Cardiac septum (tissue), 1 donor: ENCODE measurements around the gene ACMSD. TPM values are rescaled to one million over a fixed set of nuclear protein-coding genes. Genes with fewer than 3 reads are reported as not detected.
"Not testable (repeated sequence)": the region's sequence is repeated elsewhere in the genome, so short reads cannot be mapped to it uniquely, and the experiment has no call there.

Experiments
- DNase-seq: peaks from one replicate; pipeline ENCODE4 v3.0.0-alpha.2; 2020; ENCODE audit warnings: low spot score
- intact Hi-C: fragments of 100-400 bp; cut with DNase I; formaldehyde crosslinking; loops from one replicate; pipeline ENCODE4 v1.14.0; 2022
- long read RNA-seq: library from polyadenylated mRNA; unstranded; transcript quantifications from one replicate; pipeline ENCODE4 v2.0.0, GENCODE V29; 2021
- total RNA-seq: library from RNA; stranded (reverse); fragmentation: NEBNext Ultra II Directional; extraction: Animal tissue kit (Norgen Biotek cat#: 25700); gene quantifications from one replicate; pipeline ENCODE4 v1.2.1, GENCODE V29; 2021
- donor health status: DM: no; HTN: no; CAD: no.

Gene ACMSD
- total RNA-seq = not detected
- long read RNA-seq, partial matches to known transcripts = 0 of 4 reads
- long read RNA-seq, other reads (novel, unspliced or antisense) = 4 of 4 reads

DNA sequence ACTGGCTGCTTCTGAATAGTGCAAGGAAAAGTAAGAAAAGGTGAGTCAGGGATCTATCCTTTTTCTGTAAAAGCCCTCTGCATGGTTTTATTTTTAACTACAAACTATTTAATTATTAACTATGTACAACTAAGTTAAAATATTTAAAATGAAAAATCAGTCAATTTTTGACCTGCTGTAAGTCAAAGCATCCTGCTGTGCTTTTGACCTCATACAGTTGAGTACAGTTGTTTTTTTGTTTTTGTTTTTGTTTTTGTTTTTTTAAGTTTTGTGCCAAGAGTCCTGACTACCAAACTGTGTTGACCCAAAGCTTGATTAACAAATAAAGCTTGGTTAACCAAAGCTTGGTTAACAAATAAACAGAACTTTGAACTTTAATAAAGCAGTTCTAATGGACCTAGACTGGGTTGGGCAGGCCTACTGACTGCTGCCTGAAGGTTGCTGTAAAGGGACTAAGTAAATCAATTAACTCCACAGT is at the start of gene ACMSD:
TSS of gene ACMSD (plus strand) at position 474 of the 478 bp plus-strand sequence. CDS start 67 bp downstream, outside the sequence.
- intact Hi-C loops = no loop called here
- DNase-seq = no peak

DNA sequence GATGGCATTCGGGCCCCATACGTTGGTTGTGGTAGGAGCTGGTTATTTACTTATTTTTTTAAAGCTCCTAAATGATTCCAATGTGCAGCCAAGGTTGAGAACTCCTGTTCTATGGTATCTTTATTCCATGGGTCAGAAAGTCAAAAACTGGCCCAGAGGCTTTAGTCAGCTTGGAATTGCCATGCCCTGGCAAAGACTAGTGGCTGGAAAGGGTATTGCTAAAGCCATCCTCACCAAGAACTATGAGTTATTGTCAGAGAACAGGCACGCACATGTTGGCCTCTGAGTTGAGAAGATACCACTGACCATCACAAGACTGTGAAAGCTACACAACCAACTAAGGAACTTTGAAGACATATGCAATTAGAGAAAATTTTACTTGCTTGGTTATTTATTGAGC is 47.9 kb upstream of the ACMSD start:
- intact Hi-C loops = no loop called here
- no peak for DNase-seq

DNA sequence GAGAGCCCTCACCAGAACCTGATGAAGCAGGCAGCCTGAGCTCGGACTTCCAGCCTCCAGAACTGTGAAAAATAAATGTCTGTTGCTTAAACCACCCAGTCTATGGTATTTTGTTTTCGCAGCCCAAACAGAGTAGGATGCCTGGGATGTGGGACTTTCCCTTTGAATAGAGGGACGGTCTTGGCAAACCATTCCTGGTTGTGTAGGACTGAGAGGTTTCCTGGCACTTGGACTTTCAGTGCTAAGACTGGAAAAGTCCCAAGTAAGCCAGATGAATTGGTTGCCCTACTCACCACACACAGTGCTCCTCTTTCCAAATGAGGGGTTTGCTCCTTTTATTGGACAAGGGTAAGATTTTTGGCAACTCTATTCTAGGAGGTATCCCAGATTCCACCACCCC is 46.8 kb upstream of the ACMSD start:
- no peak for DNase-seq
- intact Hi-C loops = no loop called here

DNA sequence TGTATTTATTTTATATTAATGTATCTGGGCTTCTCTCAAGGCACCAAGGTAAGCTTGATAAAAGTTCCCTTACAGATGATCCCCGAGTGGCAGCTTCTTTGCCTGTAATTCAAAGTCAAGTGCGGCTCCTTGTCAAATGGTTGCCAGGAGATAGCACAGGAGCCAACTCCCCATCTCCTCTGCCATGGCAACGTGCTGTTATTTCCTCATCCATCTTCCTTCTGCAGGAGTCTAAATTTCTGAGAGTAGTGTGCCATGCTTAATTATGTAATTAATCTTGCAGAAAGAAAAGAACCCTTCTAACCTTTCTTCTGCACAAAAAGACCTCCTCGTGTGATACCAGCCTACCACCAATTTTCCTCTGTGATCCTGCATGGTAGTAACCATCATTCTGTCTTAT is 46.2 kb upstream of the ACMSD start:
- DNase-seq = no peak
- intact Hi-C loops = no loop called here

DNA sequence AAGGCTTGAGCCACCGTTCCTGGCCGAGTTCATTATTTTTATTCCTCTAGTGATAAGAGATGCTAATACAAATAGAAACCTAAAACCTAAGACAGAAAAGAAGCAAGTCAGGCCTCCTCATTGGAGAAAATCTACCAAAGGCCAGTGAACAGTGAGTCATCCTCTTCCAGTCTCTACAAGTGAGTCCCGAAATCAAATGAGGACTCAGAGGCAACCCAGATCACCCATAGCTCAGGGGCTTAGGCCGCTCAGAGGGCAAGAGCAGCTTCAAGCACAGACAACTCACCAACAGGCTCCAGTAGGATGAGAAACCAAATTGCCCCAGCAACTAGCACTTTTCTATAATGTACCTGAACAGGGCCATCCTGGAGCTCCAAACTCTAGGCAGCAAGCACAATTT is 42.7 kb upstream of the ACMSD start:
- intact Hi-C loops = no loop called here
- DNase-seq = no peak

DNA sequence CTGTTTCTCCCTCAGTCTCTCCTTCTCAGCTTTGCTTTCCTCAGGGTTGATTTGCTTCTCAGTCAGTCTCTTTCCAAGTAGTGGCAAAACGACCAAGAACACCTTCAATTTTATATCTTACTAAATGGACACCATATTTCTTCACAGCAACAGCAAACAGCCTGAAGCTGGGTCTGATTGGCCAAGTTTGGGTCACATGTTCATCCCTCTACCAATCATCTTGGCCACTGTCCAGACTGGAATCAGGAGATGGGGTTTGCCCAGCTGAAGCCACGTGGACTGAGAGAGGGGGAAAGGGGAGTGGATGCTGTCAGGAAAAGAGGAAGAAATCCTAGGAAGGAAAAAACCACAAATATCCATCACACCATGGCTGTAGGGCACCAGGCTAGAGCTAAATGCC is 42.0 kb upstream of the ACMSD start:
- no peak for DNase-seq
- intact Hi-C loops = no loop called here

DNA sequence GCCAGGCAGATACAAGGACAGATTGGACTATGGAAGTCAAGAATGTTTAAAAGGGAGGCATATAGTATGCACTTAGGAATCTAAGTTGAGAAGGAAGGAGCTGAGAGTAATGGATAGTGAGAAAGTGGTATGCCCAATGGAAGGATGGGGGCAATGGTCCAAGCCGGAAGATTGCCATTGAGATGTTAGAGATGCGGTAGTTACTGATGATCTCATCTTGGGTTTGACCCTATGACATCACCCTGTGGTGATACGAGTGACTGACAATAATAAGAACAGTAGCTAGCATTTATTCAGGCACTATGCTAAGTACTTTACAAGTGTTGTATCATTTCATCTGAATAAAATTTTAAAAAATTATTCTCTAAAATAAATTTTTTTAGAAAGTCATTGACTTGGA is 38.5 kb upstream of the ACMSD start:
- DNase-seq = no peak
- intact Hi-C loops = no loop called here

DNA sequence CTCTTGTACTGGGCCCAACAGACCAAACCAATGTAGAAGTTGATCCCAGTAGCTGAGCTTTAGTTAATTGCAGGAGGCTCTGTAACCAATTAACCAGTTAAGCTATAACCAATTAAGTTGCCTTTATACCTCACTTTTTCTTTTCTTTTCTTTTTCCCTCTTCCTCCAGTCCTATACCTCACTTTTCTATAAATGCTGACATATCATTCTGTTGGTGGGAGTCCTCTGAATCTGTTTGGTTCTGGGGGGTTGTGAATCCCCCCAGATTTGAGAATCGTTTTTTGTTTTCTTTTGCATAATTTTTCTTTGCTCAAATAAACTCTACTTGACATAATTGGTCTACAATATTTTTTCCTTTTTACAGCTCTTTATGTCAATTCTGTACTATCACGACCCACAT is 38.1 kb upstream of the ACMSD start:
- intact Hi-C loops = no loop called here
- DNase-seq = no peak

DNA sequence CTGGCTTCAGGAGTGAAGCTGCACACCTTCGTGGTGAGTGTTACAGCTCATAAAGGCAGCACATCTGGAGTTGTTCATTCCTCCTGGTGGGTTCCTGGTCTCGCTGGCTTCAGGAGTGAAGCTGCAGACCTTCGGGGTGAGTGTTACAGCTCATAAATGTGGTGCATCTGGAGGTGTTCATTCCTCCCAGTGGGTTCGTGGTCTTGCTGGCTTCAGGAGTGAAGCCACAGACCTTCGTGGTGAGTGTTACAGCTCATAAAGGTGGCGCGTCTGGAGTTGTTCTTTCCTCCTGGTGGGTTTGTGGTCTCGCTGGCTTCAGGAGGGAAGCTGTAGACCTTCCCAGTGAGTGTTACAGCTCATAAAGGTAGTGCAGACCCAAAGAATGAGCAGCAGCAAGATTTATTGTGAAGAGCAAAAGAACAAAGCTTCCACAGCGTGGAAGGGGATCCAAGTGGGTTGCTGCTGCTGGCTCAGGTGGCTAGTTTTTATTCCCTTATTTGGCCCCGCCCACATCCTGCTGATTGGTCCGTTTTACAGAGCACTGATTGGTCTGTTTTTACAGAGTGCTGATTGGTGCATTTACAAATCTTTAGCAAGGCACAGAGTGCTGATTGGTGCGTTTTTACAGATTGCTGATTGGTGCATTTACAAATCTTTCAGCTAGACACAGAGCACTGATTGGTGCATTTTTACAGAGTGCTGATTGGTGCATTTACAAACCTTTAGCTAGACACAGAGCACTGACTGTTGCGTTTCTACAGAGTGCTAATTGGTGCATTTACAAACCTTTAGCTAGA is 34.6 kb upstream of the ACMSD start:
- intact Hi-C loops, DNase-seq: not testable (repeated sequence)

DNA sequence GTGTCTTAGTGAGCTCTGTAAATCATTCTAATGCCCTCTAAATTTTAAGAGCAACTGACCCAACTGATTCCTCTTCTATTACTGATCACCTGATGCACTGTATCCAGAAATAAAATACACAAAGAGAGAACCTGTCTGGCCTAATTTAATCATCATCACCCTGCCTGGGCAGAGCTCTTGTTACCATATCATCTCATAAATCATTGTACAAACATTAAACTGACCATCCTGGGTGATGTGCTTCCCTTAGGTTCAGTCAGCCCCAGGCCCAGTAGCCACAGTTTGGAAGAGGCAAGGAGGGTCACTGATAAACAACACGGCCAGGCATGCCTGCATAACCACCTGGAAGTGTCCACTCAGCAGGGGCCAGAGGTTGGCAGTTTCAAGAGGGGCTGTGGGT is 22.7 kb upstream of the ACMSD start:
- intact Hi-C loops = no loop called here
- DNase-seq = no peak

DNA sequence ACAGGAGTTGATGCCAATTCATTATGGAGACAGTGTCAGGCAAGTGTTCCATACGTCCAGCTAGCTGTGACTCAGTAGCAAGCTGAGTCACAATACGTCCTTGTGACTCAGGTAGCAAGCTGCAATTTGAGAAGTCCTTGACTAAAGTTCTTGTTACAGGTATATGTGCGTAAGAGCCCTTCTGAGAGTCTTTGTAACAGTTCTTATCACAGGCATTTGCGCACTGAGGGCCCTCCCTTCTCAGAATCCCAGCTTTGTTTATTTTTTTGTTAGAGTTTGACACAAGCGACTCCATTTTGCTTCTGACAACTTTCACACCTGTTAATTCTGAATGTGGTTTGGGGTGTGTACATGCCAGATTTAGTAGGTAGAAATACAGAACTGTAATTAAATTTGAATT is 20.1 kb upstream of the ACMSD start:
- intact Hi-C loops = no loop called here

DNA sequence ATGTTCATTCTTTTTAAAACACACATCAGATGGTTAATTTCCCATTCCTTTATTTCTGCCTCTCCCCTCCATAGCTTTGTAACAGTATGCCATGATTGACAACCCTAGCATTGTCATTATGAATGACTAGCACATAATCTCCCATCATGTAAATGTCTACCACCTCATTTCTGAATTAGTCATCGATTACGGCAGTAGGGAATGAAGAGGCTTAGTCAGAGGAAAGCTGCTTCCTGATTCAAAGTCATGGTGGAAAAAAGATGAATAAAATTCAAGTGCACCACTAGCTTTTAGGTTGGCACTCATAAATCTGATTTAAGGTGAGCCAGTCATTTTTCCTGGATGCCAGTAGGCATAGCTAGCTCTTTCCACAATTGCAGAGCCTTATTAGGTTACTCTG is 19.1 kb upstream of the ACMSD start:
- no peak for DNase-seq
- intact Hi-C loops = no loop called here

More for the DNA sequence above, 20.1 kb upstream of the ACMSD start:
- DNase-seq = no peak

DNA sequence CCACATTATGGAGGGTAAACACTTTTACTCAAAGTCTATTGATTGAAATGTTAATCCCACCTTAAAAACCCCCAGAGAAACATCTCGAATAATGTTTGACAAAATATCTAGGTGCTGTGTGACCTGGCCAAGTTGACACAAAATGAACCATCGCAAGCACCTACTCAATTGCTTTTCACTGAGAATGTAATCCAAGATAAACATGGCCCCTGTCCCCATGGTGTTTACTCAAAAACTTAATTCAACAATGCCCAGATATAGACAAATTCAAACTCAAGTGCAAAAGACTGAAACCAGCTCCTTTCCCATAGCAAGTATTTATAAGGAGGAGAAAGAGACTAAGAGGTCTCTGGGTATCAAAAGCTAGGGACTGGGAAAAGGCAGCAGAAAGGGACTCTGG is 15.0 kb upstream of the ACMSD start:
- intact Hi-C loops = no loop called here
- no peak for DNase-seq

DNA sequence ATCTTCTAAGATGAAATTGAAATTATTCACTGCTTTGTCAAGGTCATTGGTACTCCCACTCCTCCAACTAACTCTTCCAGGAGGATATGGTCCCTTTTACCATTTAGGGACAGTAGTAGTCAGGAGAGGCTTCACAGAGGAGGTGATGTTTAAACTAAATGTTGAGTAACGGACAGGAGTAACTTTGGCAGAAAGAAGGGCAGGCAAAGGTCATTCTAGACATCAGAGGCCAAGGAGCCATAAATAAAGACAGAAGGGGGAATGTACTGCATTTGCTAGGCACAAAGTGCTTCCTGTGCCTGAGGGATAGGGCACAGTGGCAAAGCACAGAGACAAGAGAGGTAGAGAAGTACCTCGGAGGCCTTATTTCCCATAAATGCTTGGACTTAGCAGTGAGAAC is 14.6 kb upstream of the ACMSD start:
- no peak for DNase-seq
- intact Hi-C loops = no loop called here

DNA sequence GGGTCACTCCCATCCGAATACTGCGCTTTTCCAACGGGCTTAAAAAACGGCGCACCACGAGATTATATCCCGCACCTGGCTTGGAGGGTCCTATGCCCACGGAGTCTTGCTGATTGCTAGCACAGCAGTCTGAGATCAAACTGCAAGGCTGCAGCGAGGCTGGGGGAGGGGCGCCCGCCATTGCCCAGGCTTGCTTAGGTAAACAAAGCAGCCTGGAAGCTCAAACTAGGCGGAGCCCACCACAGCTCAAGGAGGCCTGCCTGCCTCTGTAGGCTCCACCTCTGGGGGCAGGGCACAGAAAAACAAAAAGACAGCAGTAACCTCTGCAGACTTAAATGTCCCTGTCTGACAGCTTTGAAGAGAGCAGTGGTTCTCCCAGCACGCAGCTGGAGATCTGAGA is 12.7 kb upstream of the ACMSD start:
- intact Hi-C loops, DNase-seq: not testable (repeated sequence)

DNA sequence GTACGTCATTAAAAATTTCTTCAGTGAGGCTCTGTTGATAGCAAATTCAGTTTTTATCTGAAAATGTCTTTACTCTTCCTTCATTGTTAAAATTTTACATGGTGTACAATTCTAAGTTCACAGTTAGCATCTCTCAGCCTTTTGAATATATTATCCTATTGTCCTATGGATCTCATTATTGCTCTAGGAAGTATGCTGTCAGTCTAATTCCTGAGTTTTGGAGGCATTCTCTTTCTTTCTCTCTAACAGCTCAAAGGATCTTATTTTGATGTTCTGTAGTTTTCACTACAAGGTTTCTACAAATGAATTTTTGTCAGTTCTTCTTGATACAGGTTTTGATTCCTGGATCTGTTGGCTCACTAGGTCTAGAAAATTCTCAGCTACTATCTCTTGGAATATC is 2.9 kb upstream of the ACMSD start:
- intact Hi-C loops = no loop called here
- no peak for DNase-seq

DNA sequence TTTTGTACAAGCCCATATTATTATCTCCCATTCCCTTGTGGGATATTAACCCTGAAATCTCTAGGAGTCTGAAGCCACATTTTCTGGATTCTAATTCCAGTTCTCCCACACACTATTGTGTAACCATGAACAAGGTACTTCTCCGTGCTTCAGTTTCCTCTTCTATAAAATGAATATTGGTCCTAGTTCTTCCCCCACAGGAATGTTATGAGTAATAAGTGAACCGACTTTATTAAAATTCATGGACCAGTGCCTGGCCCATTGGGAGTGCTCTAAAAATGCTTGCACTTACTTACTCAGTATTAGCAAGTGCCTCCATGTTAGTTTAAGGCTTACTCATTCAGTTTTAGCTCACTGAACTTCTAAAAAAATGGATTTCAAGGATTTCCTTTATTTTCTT is 1.4 kb upstream of the ACMSD start:
- intact Hi-C loops = no loop called here

DNA sequence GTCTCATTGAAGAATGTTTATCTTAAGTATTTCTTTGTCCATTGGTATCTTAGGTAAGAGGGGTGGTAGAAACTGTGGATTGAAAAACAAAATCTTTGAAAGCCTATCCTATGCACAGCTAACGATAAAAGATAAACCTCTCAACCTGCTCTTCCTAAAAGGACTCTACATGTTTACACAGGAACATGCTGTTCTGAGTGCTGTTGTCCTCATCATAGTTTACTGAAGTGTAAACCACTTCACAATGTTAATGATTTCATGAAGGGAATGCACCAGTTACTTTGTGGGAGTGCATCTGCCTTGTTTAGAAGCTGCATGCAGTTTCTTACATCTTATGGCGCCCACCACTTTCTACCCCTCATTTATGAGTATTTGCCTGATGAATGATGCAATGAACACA is 1.2 kb downstream of the ACMSD start:
- intact Hi-C loops = no loop called here
- DNase-seq = no peak

More for the DNA sequence above, 1.4 kb upstream of the ACMSD start:
- no peak for DNase-seq

DNA sequence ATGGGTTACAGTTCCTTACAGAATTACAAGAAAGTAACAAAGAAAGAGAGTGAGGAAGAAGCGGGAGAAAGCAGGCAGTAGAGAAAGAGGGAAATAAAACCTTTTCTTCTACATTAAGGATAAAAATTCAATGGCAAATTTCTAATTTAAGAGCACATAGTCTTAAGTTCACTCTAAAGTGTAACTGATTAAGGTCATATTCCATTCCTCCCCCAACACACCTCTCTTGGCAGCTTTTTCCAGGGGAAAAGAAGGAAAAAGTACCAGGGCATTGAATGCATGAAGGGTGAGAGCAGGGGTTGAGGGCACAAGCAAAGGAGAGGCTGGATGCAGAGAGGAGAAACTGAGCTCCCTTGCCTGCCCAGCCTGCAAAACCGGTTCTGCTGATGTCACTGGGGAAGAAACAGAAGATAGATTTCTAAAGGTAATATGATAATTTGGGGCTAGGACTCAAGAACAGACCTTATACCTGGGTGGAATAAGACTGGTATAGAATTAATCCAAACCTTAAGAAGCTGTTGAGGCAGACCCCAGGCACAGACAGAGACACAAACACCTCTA is 4.6 kb downstream of the ACMSD start:
- intact Hi-C loops = no loop called here
- DNase-seq = no peak

DNA sequence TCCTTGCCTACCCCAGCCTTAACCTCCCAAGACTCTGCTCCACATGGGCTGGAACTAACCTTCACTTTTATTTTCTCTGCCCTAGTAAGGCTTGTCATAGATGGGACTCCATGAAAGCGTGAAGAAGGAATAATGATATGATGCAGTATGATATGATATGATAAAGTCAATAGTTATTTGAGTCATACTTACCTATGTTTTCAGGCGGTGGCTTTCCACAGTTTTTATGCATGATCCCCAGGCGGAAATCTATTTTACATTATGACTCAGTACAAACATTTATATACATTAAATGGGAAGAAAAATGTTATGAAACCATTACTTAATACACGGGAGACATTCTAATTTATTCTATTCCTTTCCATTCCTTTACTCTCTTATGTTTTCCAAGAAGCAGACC is 5.6 kb downstream of the ACMSD start:
- intact Hi-C loops = no loop called here
- no peak for DNase-seq

DNA sequence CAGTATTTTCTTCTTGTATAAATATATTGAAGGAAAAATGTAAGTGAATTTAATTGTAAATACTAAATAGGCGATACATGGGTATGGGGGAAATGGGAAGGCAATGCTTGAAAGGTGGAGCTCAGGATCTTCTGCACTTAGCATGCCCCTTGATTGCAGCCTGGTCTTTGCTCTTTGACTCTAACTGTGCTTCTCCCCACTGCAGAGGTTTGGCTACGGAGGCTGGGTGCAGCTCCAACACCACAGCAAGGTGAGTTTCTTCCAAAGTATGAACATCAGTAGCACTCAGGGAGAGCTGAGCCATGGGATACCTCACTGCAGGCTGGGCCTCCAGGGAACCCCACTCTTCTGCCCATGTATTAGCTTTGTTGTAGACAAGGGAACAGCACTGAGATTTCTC is 6.6 kb downstream of the ACMSD start:
- no peak for DNase-seq
- intact Hi-C loops = no loop called here
